ENCODE results near the gene MT1G.

The MT1G gene

DNA sequence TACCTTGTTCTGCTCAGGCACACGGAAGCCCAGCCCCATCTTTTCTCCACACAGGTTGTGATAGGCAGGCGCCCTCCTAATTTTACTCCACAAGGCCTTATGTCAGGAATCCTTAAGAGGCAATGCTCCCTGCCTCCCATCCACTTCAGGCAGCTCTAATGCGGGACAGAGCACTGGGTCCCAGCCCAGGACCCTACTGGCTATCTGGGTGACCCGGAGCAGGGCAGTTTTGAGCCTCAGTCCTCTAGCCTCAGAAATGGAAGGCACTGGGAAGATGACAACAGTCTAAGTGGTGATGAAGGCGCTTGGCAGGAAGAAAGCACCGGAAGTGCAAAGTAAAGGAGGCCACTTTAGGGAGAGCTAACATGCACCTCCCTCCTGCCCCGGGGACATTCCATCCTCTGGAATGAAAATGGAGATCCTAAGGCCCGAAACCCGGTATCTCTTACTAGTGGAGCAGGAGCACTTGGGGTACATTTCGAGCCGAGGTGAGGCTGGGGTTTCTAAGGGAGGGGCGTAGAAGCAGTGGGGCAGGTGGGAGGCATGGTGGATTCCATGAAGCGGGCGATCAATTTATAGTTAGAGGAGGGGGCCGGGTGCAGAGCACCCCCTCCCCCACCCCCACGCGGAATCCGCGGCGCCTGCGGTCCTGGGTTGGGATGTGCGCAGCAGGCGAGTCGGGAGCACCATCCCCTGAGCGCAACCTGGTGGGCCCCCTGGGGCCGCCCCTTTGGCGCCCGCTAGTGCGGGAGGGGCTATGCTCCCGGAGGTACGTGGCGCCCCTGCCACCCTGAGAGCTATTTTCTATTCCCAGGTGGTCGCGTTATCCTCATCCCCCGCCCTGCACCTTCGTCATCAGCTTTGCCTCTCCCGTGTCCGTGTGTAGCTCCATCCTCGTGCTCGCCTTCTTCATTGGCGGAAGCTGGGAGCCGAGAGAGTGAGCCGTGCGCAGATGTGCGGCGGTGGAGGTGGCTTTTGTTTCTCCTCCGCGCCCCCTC, 5.2 kb downstream of the MT1G start:
- DNase-seq: no peak

DNA sequence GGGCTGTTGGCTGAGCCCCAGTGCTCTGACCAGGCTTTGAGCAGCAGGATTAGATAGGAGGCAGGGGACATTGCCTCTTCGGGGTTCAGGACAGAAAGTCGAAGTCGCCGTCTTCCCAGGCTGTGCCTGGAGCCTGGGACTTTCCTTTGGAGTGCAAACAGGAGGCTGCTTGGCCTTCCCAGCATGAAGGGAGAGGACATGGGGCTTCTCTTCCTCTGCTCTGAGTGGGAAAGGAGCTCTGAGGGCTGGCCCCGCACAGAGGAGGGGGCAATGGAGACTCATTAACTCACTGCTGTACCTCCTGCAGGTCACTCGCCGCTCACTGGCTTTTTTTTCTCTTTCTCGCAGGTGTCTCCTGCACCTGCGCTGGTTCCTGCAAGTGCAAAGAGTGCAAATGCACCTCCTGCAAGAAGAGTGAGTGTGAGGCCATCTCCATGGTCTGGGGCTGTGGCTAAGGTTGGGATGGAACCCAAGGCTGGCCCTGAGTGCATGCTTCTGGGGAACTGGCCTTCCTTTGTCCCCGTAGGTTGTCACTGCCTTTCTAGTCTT, 9.5 kb downstream of the MT1G start:
- DNase-seq: no peak

DNA sequence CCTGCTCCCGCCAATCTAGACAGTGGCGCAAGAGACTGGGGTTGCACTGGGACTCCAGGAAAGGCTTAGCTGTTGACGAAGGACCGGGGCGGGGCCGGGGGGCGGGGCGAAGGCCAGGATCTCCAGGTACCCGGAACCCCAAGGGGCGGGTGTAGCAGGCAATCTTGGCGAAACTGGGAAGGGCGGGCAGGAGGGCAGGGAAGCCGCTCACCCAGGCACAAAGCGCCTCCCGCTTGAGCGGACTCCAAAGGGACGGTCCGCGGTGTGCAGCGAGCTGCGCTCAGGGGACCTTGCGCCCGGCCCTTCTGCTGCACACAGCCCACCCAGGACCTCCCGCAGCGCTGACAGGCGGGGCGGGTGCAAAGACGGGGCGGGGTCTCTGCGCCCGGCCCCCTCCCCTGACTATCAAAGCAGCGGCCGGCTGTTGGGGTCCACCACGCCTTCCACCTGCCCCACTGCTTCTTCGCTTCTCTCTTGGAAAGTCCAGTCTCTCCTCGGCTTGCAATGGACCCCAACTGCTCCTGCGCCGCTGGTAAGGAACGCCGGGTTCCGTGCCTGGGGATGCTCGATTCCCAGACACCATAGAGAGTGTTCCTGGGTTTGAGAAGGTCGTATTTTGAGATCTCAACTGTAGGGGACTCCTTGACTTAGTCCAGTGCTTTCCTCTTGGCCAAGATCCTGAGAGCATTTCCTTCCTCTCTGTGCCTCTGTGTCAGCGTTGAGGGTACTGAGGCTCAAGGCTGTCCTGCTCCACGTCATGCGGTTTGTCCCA, 10.1 kb downstream of the MT1G start, which contains the start of gene MT1F:
Gene MT1F (plus strand): TSS at position 405 of the 772 bp plus-strand sequence. CDS start 100 bp downstream, at position 505.
- peak; percentile 70 for DNase-seq

DNA sequence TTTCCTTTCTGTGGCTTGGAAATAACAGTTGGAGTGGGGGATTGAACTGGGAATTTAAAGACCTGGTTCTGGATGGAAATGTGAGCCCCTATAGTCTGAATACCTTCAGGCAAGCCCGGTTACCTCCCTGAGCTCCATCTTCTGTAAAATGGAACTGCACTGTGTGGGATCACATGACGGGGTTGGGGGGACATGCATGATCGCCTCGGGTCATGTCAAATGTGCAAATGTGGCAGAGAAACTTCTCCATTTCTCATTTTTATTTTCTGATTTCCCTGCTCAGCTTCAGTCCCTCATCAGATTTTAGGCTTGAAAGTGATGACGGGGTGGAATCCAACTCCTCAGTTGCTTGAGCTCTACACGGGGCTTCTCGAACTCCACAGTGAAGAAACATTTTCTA, 14.6 kb downstream of the MT1G start:
- DNase-seq: no peak

DNA sequence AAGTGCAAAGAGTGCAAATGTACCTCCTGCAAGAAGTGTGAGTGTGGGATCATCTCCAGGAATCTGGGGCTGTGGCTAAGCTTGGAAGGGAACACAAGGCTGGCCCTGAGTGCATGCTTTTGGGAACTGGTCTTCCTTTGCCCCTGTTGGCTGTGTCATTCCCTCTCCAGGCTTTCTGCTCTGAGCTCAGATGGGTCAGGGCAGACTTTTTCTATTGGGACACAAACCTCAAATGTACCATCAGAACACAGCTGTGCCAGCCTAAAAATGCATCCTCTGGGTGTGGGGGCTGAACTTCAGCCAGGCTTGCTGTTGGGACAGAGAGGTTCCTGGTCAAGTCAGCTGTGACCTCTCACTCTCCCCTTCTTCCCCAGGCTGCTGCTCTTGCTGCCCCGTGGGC, 15.3 kb downstream of the MT1G start:
- no peak for DNase-seq

DNA sequence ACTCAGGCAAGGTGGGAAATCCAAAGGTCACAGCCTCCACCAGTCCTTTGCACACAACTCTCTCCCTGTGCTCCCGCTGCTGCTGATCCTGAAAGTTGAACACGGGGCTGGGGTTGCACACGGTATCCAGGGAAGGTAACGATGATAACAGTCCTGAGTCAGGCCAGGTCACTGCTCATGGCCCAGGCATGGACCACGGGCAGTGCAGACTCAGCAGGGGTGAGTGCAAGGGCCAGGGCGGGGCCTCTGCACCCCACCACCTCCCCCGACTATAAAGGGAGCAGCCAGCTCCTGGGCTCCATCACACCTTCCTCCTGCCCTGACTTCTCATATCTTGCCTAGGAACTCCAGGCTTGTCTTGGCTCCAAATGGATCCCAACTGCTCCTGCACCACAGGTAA, 16.3 kb downstream of the MT1G start, which contains the start of gene MT1B:
Gene MT1B (plus strand): TSS at position 301 of the 400 bp plus-strand sequence. CDS start 68 bp downstream, at position 369.
- DNase-seq: no peak

DNA sequence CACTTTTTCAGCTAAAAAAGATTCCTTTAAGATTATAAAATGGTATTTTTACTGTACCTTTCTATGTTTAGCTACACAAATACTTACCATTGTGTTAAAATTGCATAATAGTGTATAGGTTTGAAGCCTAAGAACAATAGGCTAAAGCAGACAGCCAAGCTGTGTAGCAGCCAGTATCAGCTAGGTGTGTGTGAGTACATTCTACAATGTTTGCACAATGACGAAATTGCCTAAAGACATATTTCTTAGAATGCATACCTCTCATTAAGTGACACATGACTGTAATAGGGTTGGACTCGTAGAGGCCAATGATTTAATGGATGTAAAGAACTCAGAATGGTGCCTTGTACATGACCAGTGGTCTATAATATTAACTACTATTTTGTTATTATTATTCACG, 18.0 kb downstream of the MT1G start:
- DNase-seq: no peak

DNA sequence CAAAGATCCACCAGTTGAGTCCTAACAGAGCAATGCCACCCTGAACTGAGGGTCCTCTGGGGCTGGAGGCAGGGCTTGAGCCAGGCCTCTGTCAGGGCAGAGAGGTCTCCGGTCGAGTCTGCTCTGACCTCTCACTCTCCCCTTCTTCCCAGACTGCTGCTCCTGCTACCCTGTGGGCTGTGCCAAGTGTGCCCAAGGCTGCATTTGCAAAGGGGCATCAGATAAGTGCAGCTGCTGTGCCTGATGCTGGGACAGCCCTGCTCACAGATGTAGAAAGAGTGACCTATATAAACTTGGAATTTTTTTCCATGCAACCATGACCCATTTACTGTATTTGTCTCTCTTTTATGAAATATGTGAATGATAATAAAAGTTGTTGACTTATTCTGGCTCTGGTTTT, 18.6 kb downstream of the MT1G start:
- DNase-seq: no peak

DNA sequence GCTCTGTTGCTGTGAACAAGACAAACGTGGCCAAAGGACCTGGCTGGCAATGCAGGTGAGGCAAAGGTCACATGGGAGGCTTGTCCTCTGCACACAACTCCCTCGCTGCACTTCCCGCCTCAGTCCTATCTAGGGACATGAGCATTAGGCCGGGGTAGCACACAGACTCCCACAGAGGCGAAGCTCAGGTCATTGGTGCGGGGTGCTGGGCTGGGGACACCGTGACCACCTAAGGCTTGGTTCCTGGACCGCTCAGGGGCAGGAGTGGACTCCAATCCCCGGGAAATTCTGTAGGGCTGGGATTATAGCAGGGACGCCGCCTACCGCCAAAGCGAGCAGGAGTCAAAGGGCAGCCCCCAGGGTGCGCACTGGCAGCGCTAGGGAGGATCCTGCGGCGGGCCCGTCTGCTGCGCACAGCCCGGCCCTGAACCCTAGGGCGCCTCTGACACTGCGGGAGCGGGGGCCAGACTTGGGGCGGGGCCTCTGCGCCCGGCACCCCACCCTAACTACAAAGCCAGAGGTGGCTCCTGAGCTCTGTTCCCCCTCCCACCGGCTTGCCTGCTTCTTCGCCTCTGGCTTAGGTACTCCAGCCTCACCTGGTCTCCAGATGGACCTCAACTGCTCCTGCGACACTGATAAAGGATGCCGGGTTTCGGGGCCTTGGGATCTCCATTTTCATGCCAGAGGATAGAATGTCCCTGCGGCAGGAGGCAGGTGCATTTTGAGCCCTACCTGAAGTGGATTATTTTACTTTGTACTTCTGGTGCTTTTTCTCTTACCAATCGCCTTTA, 20.0 kb downstream of the MT1G start:
- no peak for DNase-seq

DNA sequence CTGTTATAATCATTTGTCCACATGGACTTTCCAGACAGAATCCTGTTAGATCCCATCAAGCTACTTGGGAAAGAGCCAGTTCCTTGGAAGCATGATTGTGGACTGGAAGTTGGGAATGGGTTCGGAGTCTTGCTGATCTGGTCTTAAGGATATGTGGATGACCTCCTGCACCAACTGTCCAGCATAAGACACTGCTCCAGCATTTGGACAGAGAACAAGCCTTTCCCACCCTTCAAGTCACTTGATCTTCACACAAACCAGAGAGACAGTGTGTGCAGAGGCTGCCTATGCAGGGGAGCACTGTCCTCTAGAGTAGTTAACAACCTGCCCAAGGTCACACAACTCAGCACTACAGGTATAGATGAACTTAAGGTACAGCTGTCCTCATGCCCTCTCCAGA, 22.0 kb downstream of the MT1G start:
- DNase-seq: no peak

DNA sequence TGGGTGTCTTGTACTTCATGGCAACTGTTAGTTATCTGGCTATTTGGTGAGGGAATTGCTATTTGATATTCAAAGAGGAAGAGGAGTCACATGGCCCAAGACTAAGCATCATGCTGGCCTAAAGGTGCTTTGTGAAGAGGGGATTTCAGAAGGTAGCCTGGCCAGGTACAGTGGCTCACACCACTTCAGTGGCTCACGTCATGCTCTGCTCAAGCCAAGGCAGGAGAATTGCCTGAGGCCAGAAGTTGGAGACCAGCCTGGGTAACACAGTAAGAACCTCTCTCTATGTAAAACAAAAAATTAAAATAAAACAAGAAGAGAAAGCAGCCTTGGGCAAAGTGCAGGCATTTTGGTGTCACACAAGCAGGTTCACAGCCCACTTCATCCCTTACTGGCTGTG, 22.6 kb downstream of the MT1G start:
- DNase-seq: no peak

DNA sequence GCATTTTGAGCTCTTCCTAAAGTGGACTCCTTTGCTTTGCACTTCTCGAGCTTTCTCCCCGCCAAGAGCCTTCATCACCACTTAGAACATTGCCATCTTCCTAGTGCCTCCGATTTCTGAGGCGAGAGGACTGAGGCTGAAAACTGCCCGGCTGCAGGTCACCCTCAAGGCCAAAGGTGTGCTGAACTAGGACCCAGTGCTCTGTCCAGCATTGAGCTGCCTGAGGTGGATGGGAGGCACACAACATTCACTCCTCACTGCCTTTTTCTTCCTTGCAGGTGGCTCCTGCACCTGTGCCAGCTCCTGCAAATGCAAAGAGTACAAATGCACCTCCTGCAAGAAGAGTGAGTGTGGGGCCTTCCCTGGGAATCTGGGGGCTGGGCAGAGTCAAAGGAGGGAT, 24.0 kb downstream of the MT1G start:
- no peak for DNase-seq

DNA sequence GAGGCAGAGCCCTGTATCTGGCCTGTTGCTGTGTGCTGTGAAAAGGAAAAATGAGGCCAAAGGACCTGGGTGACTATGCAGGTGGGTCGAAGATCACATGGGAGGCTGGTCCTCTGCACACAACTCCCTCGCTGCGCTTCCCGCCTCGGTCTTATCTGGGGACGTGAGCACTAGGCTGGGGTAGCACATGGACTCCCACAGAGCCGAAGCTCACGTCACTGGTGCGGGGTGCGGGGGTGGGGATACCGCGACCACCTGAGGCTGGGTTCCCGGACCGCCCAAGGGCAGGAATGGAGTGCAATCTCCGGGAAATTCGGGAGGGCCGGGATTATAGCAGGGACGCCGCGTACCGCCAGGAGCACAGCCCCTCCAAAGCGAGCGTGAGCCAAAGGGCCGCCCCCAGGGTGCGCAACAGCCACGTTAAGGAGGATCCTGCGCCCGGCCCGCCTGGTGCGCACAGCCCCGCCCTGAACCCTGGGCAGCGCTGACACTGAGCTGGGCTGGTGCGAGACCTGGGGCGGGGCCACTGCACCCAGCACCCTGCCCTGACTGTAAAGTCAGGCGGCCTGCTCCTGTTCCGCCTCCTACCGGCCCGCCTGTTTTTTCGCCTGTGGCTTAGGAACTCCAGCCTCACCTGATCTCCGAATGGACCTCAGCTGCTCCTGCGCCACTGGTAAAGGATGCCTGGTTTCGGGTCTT, 24.6 kb downstream of the MT1G start:
- no peak for DNase-seq

DNA sequence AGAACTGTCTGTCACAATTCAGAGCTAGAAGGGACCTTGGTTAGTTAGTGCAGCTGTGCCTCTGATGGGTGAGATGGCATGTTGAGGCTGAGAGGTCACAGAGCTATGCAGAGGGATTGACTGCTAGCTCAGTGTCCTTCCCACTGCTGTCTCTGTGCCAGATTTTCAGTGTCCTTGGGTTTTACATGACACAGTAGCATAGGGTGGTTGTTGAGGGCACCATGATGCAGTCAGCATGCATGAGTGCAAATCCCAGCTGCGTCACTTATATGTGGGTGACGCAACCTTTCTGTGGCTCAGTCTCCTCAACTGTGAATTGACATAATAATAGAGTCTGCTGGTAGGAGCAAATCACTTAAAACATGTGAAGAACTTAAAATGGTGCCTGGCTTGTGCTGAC, 26.7 kb downstream of the MT1G start:
- no peak for DNase-seq

DNA sequence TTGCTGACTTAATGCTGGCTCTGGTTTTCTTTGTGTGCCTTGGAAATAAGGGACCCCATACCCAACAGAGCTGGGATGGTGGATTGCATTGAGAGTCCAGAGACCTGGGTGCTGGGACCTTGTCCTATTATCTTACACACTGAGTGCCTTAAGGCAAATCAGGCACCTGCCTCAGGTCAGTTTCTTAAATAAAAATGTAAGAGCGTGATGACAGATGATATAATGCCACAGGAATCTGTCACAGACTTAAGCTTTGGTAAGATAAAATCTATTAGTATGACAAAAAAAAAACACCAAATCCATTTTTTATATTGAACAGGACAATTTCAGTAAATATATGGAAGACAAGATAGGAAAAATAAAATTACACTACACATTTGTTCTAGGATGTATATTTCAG, 27.8 kb downstream of the MT1G start:
- DNase-seq: no peak

DNA sequence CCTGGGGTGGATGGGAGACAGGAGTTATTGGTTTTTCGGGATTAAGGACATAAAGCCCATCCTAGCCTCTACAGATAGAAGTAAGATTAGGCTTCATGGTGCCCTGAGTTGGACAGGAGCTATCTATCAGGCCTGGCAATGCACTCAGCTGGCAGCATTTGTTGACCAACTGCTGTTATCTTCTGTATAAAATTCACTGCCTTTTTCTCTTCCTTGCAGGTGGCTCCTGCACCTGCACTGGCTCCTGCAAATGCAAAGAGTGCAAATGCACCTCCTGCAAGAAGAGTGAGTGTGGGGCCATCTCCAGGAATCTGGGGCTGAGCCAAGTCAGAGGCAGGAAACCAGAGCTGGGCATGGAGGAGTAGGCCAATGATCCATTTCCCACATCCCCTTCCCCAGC, 28.8 kb downstream of the MT1G start:
- no peak for DNase-seq

DNA sequence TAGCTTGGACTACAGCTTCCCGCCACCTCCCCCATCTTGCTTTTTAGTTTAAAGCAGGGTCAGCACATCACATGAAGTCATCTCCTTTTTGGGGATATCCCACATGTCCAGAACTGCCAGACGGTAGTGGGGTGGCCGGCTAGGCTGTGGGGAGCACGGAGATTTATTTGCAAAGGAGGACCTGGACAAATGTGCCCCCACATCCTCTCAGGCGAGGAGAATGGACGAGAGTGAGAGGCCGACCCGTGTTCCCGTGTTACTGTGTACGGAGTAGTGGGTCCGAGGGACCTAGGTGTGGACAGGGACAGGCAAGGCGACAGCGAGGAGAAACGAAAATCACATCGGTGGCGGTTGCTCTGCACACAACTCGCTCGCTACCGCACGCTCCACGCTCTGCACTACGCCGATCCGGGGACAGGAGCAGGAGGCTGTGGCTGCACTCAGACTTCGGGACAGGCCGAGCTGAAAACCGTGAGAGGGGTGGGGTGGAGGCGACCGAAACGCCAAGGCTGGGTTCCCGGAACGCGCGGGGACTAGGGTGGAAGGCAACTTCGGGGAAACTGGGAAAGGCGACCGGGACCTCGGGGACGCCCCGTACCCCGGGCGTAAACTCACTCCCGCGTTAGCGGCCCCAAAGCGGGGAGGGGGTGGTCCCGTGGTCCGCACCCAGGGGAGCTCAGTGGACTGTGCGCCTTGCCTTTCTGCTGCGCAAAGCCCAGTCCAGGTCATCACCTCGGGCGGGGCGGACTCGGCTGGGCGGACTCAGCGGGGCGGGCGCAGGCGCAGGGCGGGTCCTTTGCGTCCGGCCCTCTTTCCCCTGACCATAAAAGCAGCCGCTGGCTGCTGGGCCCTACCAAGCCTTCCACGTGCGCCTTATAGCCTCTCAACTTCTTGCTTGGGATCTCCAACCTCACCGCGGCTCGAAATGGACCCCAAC, 29.8 kb downstream of the MT1G start, which contains the start of gene MT1A:
Gene MT1A (plus strand): TSS at position 853 of the 937 bp plus-strand sequence. CDS start 73 bp downstream, at position 926.
- DNase-seq: no peak

DNA sequence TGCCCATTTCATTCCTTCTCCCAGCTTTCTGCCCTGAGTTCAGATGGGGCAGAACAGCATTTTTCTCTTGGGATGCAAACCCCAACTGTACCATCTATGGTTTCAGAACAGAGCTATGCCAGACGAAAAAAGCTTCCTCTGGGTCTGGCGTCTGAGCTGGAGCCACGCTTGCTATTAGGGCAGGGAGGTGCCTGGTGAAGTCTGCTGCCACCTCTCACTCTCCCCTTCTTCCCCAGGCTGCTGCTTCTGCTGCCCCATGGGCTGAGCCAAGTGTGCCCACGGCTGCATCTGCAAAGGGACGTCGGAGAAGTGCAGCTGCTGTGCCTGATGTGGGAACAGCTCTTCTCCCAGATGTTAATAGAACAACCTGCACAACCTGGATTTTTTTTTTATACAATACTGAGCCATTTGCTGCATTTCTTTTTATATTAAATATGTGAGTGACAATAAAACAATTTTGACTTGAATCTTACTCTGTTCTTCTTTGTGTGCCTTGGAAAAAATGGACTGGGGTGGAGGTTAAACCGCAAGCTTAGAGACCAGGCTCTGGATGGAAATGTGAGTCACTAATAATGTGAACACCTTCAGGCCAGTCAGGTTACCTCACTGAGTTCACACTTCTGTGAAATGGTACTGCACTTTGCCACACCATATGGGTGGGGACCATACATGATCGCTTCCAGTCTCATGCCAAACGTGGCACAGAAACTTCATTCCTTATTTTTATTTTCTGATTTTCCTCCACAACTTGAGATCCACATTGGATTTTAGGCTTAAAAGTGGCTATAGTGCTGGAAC, 31.1 kb downstream of the MT1G start:
- no peak for DNase-seq

DNA sequence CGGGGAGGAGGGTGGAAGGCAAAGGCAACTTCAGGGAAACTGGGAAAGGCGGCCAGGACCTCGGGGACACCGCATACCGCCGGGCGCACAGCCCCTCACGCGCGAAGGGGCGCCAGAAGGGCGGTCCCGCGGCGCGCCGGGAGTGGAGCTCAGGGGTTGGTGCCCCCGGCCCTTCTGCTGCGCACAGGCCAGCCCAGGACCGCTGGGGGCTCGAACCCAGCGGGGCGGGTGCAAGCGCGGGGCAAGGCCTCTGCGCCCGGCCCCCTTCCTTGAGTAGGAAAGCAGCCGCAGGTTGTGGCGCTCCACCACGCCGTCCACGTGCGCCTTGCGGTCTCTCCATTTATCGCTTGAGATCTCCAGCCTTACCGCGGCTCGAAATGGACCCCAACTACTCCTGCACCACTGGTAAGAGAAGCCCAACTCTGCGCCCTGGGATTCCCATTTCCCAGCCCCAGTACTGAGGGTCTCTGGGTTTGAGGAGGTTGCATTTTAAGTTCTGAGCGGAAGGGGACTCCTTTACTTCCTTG, 32.4 kb downstream of the MT1G start:
- no peak for DNase-seq

Measured in NCI-H345 (cell line).